Adrenal gland (tissue), 5 donors: Measurements from ENCODE around the gene CEMIP2.

Experiments used
- CTCF ChIP-seq, 6 experiments: fragments of 450-650 bp in 4 of 6; fragments of 200-600 bp in 2 of 6; sonication (generic) in 1 of 6; IDR thresholded peaks; 1 replicate in 5 of 6; 2 replicates in 1 of 6; pipeline versions ENCODE4 v1.5.1 to v1.8.0; 2016 to 2021; ENCODE audit warnings: antibody characterized with exemption in 6 of 6, mild to moderate bottlenecking in 2 of 6, moderate library complexity in 1 of 6
- POLR2A ChIP-seq, 2 donors: fragments of 450-650 bp; IDR thresholded peaks; one replicate each; pipeline ENCODE4 v1.6.1; 2017; ENCODE audit warnings: antibody characterized with exemption in 2 of 2, mild to moderate bottlenecking in 2 of 2, moderate library complexity in 1 of 2
- donor health status: DM: no; HTN: no; CAD: no.

GRCh38 chr9:71694332-71694731 lies 74.0 kb downstream of the CEMIP2 start:
- TF ChIP-seq CTCF (IDR thresholded peaks at IDR 0.05), result no peak
- TF ChIP-seq POLR2A (IDR thresholded peaks at IDR 0.05), result no peak
